GM12891 (cell line): ENCODE measurements around the gene CDS2.

Source experiments
- DNase-seq: peaks from one replicate; pipeline ENCODE4 v3.0.0; 2011; ENCODE audit warnings: low spot score; ENCODE audit not compliant: insufficient read length
- FAIRE-seq: peaks from 2 replicates; lab custom pipeline; 2011; peaks lifted over from hg19 to GRCh38; lab: Jason Lieb, UNC
- PAX5 ChIP-seq: IDR thresholded peaks from 2 replicates; pipeline ENCODE4 v1.6.1; 2011; ENCODE audit warnings: low read length, moderate library complexity, mild to moderate bottlenecking; ENCODE audit not compliant: insufficient read depth, severe bottlenecking
- POLR2A ChIP-seq: IDR thresholded peaks from 2 replicates; pipeline ENCODE4 v1.6.1; 2011; ENCODE audit warnings: low read depth, low read length, control low read depth
- POLR2AphosphoS5 ChIP-seq: IDR thresholded peaks from 2 replicates; pipeline ENCODE4 v1.6.1; 2011; ENCODE audit warnings: low read depth, low read length, control low read depth
- POU2F2 ChIP-seq: IDR thresholded peaks from 2 replicates; pipeline ENCODE4 v1.6.1; 2011; ENCODE audit warnings: low read depth, mild to moderate bottlenecking, control low read depth, low read length, moderate library complexity
- SPI1 ChIP-seq: IDR thresholded peaks from 2 replicates; pipeline ENCODE4 v1.6.1; 2011; ENCODE audit warnings: low read depth, low read length, control low read depth
- TAF1 ChIP-seq: IDR thresholded peaks from 2 replicates; pipeline ENCODE4 v1.6.1; 2011; ENCODE audit warnings: low read depth, low read length, control low read depth

CDS2 gene

GRCh38 chr20:5149892-5150225 lies 23.1 kb downstream of the CDS2 start:
- DNase-seq: no peak
- FAIRE-seq: no peak
- TF ChIP-seq POLR2A: no peak
- no peak for TF ChIP-seq TAF1
- no peak for TF ChIP-seq POU2F2
- TF ChIP-seq POLR2AphosphoS5: no peak
- TF ChIP-seq PAX5: no peak
- no peak for TF ChIP-seq SPI1

GRCh38 chr20:5150226-5151076 lies 23.6 kb downstream of the CDS2 start:
- DNase-seq (no peak), FAIRE-seq (peak; percentile 9)
- TF ChIP-seq POLR2AphosphoS5: no peak
- TF ChIP-seq PAX5: no peak
- no peak for TF ChIP-seq POLR2A
- TF ChIP-seq TAF1: no peak
- no peak for TF ChIP-seq POU2F2
- no peak for TF ChIP-seq SPI1

GRCh38 chr20:5153152-5153467 lies 26.3 kb downstream of the CDS2 start:
- no peak for FAIRE-seq
- no peak for DNase-seq

GRCh38 chr20:5153612-5154542 lies 27.1 kb downstream of the CDS2 start:
- FAIRE-seq: no peak
- no peak for DNase-seq
- no peak for TF ChIP-seq TAF1
- no peak for TF ChIP-seq PAX5
- no peak for TF ChIP-seq POLR2AphosphoS5
- no peak for TF ChIP-seq POU2F2
- TF ChIP-seq POLR2A: no peak
- no peak for TF ChIP-seq SPI1

More at GRCh38 chr20:5153152-5153467, 26.3 kb downstream of the CDS2 start:
- no peak for TF ChIP-seq PAX5
- no peak for TF ChIP-seq POLR2AphosphoS5
- TF ChIP-seq SPI1: no peak
- TF ChIP-seq TAF1: no peak
- TF ChIP-seq POU2F2: no peak
- TF ChIP-seq POLR2A: no peak

- TF ChIP-seq POLR2A: no peak
- TF ChIP-seq PAX5: no peak
- TF ChIP-seq POU2F2: no peak
- DNase-seq (no peak), FAIRE-seq (no peak)
Observed at GRCh38 chr20:5154543-5154925, 27.7 kb downstream of the CDS2 start.

GRCh38 chr20:5155404-5155803 lies 28.6 kb downstream of the CDS2 start:
- FAIRE-seq: no peak

GRCh38 chr20:5156675-5157448 lies 30.1 kb downstream of the CDS2 start:
- DNase-seq (no peak), FAIRE-seq (no peak)
- TF ChIP-seq TAF1 (no peak), SPI1 (no peak), PAX5 (no peak), POU2F2 (no peak), POLR2A (no peak), POLR2AphosphoS5 (no peak)

More at GRCh38 chr20:5155404-5155803, 28.6 kb downstream of the CDS2 start:
- no peak for DNase-seq
- TF ChIP-seq POU2F2 (no peak), PAX5 (no peak), SPI1 (no peak)

GRCh38 chr20:5159928-5160327 lies 33.1 kb downstream of the CDS2 start:
- no peak for FAIRE-seq
- DNase-seq: no peak
- TF ChIP-seq POLR2AphosphoS5 (no peak), TAF1 (no peak), SPI1 (no peak), POLR2A (no peak), POU2F2 (no peak), PAX5 (no peak)

- TF ChIP-seq TAF1 (no peak), POU2F2 (no peak), PAX5 (no peak), SPI1 (no peak), POLR2AphosphoS5 (no peak), POLR2A (no peak)
- FAIRE-seq (no peak), DNase-seq (no peak)
Observed at GRCh38 chr20:5160882-5161281, 34.1 kb downstream of the CDS2 start.
